RWPE1 (cell line): ENCODE measurements around the gene SLIT3.

Source experiments
- CTCF ChIA-PET: fragments of 350-600 bp; sonication (Branson Sonifier 250); formaldehyde crosslinking; extraction: SDS; loops from one replicate; lab custom pipeline; 2021; lab: Yijun Ruan, JAX
- POLR2A ChIA-PET: fragments of 400-600 bp; formaldehyde crosslinking; extraction: SDS; loops from one replicate; lab custom pipeline; 2020; ENCODE audit warnings: antibody characterized with exemption; ENCODE audit not compliant: low non-redundant PET; lab: Yijun Ruan, JAX
- DNase-seq: peaks from one replicate; pipeline ENCODE4 v3.0.0; 2012; ENCODE audit warnings: low spot score
- H3K27ac ChIP-seq: fragments of 450-650 bp; 2 replicates; pipeline ENCODE4 v1.5.1; 2017
- CTCF ChIP-seq: fragments of 450-650 bp; conservative IDR thresholded peaks from 2 replicates; pipeline ENCODE4 v1.5.1; 2017; ENCODE audit warnings: low read depth, mild to moderate bottlenecking

Gene SLIT3

GRCh38 chr5:168964182-168964581, 336.8 kb downstream of the SLIT3 start:
- DNase-seq, result no peak
- POLR2A ChIA-PET, result no interaction called here
- CTCF ChIA-PET, result interaction anchor here (0.7 kb wide), 1 partner anchor 184 kb away, joined by 3 read pairs; no protein-coding TSS in a partner anchor

GRCh38 chr5:168962306-168962705, 338.6 kb downstream of the SLIT3 start:
- ChIA-PET POLR2A (no interaction called here), CTCF (no interaction called here)
- no peak for DNase-seq
- H3K27ac ChIP-seq, result no peak overlapping the region
- no peak for TF ChIP-seq CTCF

More at GRCh38 chr5:168964182-168964581, 336.8 kb downstream of the SLIT3 start:
- TF ChIP-seq CTCF, result no peak
- no peak overlapping the region for H3K27ac ChIP-seq

- POLR2A ChIA-PET, result no interaction called here
- no peak for TF ChIP-seq CTCF
- CTCF ChIA-PET, result interaction anchor here (1.9 kb wide), 1 partner anchor 15 kb away, joined by 4 read pairs; no protein-coding TSS in a partner anchor
- H3K27ac ChIP-seq, result no peak overlapping the region
- DNase-seq, result no peak
Observed at GRCh38 chr5:168961681-168962080, 339.3 kb downstream of the SLIT3 start.

- POLR2A ChIA-PET, result no interaction called here
- H3K27ac ChIP-seq, result no peak overlapping the region
- DNase-seq, result no peak
- CTCF ChIA-PET, result interaction anchor here (0.6 to 1.9 kb wide), 3 partner anchors 13 to 217 kb away, joined by 3 to 5 read pairs (median 4); no protein-coding TSS in a partner anchor
- no peak for TF ChIP-seq CTCF
Observed at GRCh38 chr5:168960497-168960896, 340.4 kb downstream of the SLIT3 start.

GRCh38 chr5:168953351-168953750, 347.6 kb downstream of the SLIT3 start:
- POLR2A ChIA-PET, result no interaction called here
- H3K27ac ChIP-seq, result no peak overlapping the region
- CTCF ChIA-PET, result interaction anchor here (1.9 kb wide), 1 partner anchor 10 kb away, joined by 5 read pairs; no protein-coding TSS in a partner anchor
- no peak for TF ChIP-seq CTCF
- DNase-seq, result no peak

- POLR2A ChIA-PET, result no interaction called here
- no peak for TF ChIP-seq CTCF
- no peak for DNase-seq
- CTCF ChIA-PET, result no interaction called here
- H3K27ac ChIP-seq, result no peak overlapping the region
Observed at GRCh38 chr5:168952196-168952595, 348.7 kb downstream of the SLIT3 start.
